MM.1S (cell line): Measurements from ENCODE around the gene OR51V1.

ENCODE experiments used
- EZH2phosphoT487 ChIP-seq: fragments of 300-600 bp; sonication (generic); IDR thresholded peaks from 2 replicates; pipeline ENCODE4 v1.6.1; 2018; ENCODE audit warnings: antibody characterized with exemption, low read length
- TF ChIP-seq, protein P1 (sequence below): fragments of 300-600 bp; sonication (generic); IDR thresholded peaks from 2 replicates; pipeline ENCODE4 v1.5.1; 2016; ENCODE audit warnings: antibody characterized with exemption, low read length, mixed read lengths

DNA sequence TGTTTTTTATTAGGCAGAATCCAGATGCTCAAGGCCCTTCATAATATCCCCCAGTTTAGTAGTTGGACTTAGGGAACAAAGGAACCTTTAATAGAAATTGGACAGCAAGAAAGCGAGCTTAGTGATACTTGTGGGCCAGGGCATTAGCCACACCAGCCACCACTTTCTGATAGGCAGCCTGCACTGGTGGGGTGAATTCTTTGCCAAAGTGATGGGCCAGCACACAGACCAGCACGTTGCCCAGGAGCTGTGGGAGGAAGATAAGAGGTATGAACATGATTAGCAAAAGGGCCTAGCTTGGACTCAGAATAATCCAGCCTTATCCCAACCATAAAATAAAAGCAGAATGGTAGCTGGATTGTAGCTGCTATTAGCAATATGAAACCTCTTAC, 25.0 kb upstream of the OR51V1 start:
- no peak for TF ChIP-seq EZH2phosphoT487
- TF ChIP-seq, protein P1, sequence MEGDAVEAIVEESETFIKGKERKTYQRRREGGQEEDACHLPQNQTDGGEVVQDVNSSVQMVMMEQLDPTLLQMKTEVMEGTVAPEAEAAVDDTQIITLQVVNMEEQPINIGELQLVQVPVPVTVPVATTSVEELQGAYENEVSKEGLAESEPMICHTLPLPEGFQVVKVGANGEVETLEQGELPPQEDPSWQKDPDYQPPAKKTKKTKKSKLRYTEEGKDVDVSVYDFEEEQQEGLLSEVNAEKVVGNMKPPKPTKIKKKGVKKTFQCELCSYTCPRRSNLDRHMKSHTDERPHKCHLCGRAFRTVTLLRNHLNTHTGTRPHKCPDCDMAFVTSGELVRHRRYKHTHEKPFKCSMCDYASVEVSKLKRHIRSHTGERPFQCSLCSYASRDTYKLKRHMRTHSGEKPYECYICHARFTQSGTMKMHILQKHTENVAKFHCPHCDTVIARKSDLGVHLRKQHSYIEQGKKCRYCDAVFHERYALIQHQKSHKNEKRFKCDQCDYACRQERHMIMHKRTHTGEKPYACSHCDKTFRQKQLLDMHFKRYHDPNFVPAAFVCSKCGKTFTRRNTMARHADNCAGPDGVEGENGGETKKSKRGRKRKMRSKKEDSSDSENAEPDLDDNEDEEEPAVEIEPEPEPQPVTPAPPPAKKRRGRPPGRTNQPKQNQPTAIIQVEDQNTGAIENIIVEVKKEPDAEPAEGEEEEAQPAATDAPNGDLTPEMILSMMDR: no peak
